Retinal pigment epithelial cell (primary cell): Measurements from ENCODE around the gene MARCHF2.
"Not testable (repeated sequence)": the region's sequence is repeated elsewhere in the genome, so short reads cannot be mapped to it uniquely, and the experiment has no call there.

ENCODE experiments used
- DNase-seq: peaks from one replicate; pipeline ENCODE4 v3.0.0-alpha.2; 2010; ENCODE audit warnings: low read depth
- H3K4me3 ChIP-seq: 2 replicates; pipeline ENCODE4 v1.5.1; 2011; ENCODE audit warnings: mild to moderate bottlenecking, low read length, control low read depth, moderate library complexity
- CTCF ChIP-seq: conservative IDR thresholded peaks from 2 replicates; pipeline ENCODE4 v1.5.1; 2011; ENCODE audit warnings: low read depth, low read length, control low read depth, inconsistent platforms

MARCHF2 gene

GRCh38 chr19:8404391-8405151 lies 8.5 kb upstream of the MARCHF2 start:
- DNase-seq, result no peak
- H3K4me3 ChIP-seq, result no peak overlapping the region
- no peak for TF ChIP-seq CTCF

GRCh38 chr19:8410718-8411117 lies 2.4 kb upstream of the MARCHF2 start:
- H3K4me3 ChIP-seq, DNase-seq: not testable (repeated sequence)

- H3K4me3 ChIP-seq, result peak overlapping the region; percentile 63
- no peak for DNase-seq
- TF ChIP-seq CTCF, result no peak
Measured at GRCh38 chr19:8413629-8413995, 507 bp downstream of the MARCHF2 start.

GRCh38 chr19:8416796-8417195 lies 3.7 kb downstream of the MARCHF2 start:
- no peak for TF ChIP-seq CTCF

GRCh38 chr19:8421484-8422461 lies 8.7 kb downstream of the MARCHF2 start:
- TF ChIP-seq CTCF, result no peak
- DNase-seq, result no peak
- H3K4me3 ChIP-seq, result no peak overlapping the region

More at GRCh38 chr19:8416796-8417195, 3.7 kb downstream of the MARCHF2 start:
- H3K4me3 ChIP-seq, result no peak overlapping the region
- no peak for DNase-seq

- H3K4me3 ChIP-seq, result no peak overlapping the region
- no peak for TF ChIP-seq CTCF
- peak; percentile 71 for DNase-seq
Measured at GRCh38 chr19:8423817-8424223, 10.7 kb downstream of the MARCHF2 start.

GRCh38 chr19:8425331-8425730 lies 12.2 kb downstream of the MARCHF2 start:
- DNase-seq, H3K4me3 ChIP-seq: not testable (repeated sequence)

- no peak for DNase-seq
- H3K4me3 ChIP-seq, result no peak overlapping the region
- no peak for TF ChIP-seq CTCF
Measured at GRCh38 chr19:8426283-8426682, 13.2 kb downstream of the MARCHF2 start.
